ENCODE results near the gene WNT7A. TPM values are rescaled to one million over a fixed set of nuclear protein-coding genes. Genes with fewer than 3 reads are reported as not detected.

WNT7A gene
- total RNA-seq, 3 donors from 2014 or later = not detected

DNA sequence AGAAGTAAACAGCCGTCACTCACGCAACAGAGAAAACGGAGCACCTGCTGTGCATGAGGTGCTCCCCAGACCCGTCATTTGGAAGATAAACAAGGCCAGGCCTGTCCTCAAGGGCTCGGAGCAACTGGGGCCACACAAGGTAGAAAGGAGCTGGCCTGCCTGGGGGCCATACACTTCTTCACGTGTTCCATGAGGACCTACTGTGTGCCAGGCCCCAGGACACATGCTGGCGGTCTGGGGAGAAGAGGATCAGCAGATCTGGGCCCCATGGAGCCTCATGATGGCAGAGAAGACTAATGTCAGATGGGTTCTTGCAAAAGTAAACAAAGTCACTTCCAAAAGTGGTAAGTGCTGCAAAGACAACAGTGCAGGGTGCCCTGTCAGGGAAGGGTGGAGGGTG, 14.3 kb downstream of the WNT7A start:
- Histone ChIP-seq H3K9me3 (no peaks in the 10 kb centered on the region), H3K36me3 (ENCODE audit: low read depth) (no peaks in the 10 kb centered on the region), H3K4me1 (ENCODE audit: low read depth) (no peaks in the 10 kb centered on the region), H3K4me3 (no peak overlapping the region)
- TF ChIP-seq, protein P1, sequence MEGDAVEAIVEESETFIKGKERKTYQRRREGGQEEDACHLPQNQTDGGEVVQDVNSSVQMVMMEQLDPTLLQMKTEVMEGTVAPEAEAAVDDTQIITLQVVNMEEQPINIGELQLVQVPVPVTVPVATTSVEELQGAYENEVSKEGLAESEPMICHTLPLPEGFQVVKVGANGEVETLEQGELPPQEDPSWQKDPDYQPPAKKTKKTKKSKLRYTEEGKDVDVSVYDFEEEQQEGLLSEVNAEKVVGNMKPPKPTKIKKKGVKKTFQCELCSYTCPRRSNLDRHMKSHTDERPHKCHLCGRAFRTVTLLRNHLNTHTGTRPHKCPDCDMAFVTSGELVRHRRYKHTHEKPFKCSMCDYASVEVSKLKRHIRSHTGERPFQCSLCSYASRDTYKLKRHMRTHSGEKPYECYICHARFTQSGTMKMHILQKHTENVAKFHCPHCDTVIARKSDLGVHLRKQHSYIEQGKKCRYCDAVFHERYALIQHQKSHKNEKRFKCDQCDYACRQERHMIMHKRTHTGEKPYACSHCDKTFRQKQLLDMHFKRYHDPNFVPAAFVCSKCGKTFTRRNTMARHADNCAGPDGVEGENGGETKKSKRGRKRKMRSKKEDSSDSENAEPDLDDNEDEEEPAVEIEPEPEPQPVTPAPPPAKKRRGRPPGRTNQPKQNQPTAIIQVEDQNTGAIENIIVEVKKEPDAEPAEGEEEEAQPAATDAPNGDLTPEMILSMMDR (IDR thresholded peaks at IDR 0.05) = no peak
- intact Hi-C loops (cut with DNase I, micrococcal nuclease) = no loop called here
- ATAC-seq (no peak), DNase-seq (no peak)

DNA sequence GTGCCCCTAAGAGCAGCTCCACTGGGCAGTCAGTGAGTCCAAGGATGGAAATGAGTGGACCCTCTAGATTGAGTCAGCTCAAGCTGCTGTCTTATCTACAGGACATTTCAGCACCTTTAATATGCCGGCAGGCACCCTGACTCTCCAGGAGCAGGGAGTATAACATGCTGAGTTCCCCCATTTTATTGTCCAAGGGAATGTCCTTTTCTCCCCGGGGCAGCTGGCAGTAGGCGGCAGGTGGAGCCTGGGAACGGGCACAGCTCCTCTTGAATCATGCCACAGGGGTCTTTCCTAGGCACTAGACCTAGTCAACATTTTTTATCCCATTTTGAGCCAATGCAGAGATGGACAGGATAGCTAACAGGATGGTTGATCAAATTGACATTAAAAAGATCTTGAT, 14.8 kb downstream of the WNT7A start:
- ATAC-seq (no peak), DNase-seq (no peak)
- Histone ChIP-seq H3K36me3 (ENCODE audit: low read depth) (no peaks in the 10 kb centered on the region), H3K4me1 (ENCODE audit: low read depth) (no peaks in the 10 kb centered on the region), H3K4me3 (no peak overlapping the region), H3K9me3 (no peaks in the 10 kb centered on the region)
- TF ChIP-seq, protein P1 (IDR thresholded peaks at IDR 0.05) = no peak
- intact Hi-C loops (cut with DNase I, micrococcal nuclease) = no loop called here

DNA sequence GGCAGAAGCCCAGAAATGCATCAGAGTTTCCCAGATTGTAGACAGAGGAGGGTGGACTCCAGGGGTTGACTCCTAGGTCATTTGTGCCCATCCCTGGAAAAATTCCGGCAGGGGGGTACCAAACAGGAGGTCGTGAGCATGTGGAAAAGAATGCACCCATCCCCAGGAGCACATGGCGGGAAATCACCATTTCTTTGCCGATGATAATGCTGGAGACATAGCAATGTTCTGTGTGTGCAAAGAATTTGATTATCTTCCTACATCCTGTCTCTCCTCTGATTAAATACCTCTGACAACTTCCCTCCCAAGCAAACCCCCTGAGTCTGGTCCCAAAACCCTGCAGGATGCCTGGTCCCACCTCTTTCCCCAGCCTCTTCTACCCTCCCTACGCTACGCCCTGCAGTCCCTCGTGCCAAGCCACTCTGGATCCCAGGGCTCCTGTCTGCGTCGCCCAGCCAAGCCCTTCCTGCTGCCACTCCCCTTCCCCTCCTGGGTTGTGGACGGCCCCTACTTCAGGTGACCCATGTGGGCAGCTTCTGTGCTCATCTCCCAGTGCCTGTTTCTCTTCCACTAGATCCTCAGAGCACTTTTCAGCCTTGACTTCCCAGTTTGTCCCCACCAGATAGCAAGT, 15.8 kb downstream of the WNT7A start:
- no peak for DNase-seq
- intact Hi-C loops (cut with DNase I, micrococcal nuclease) = no loop called here
- H3K9me3 ChIP-seq = no peaks in the 10 kb centered on the region
- H3K36me3 ChIP-seq (ENCODE audit: low read depth) = no peaks in the 10 kb centered on the region
- TF ChIP-seq, protein P1 (IDR thresholded peaks at IDR 0.05) = no peak
- H3K4me3 ChIP-seq = no peak overlapping the region
- ATAC-seq = no peak
- H3K4me1 ChIP-seq (ENCODE audit: low read depth) = no peaks in the 10 kb centered on the region

DNA sequence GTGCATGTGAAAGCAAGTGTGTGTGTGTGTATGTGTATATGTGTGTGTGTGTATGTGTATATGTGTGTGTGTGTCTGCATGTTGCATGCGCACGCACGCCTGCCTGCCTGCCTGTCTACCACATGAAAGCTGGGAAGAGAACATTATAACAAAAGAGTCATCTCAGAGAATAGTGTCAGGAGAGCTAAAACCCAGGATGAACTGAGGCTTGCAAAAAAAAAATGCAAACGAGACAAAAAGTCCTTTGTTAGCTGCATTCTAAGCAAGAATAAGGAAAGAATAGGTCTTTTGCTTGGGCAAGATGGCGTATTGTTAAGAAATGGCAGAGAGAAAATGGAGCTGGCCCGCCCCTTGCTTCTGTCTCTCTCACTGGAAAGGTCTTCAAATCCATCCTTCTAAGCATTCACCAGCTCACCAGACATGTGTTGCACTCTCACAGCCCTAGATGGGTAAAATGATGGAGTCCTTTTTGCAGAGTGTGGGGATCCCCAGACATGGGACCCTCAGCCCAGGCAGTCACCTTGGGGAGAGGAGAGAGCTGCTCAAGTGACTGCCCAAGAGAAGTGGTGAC, 16.4 kb downstream of the WNT7A start:
- H3K4me1 ChIP-seq (ENCODE audit: low read depth) = no peaks in the 10 kb centered on the region
- TF ChIP-seq, protein P1 (IDR thresholded peaks at IDR 0.05) = no peak
- DNase-seq = no peak

DNA sequence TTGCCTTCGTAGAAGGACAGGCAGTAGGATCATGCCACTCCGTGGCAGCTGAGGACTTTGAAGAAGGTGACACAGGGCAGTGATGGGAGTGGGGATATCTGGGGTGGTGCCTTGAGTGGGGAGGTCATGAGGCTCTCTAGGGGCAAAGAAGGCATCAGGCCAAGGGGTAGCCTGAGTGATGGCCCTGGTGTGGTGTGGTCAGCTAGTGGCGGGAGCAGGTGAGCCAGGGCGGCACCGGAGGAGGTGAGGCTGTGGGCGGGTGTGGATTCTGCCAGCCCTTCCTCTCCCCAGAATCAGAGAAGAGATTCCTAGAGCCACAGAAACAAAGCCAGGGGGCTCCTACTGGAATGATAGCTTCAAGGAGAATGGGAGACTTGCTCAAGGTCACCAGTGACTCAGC, 18.4 kb downstream of the WNT7A start:
- no peak for DNase-seq
- H3K36me3 ChIP-seq (ENCODE audit: low read depth) = no peaks in the 10 kb centered on the region
- no peaks in the 10 kb centered on the region for H3K4me1 ChIP-seq (ENCODE audit: low read depth)
- TF ChIP-seq, protein P1 (IDR thresholded peaks at IDR 0.05) = no peak
- H3K4me3 ChIP-seq = no peak overlapping the region
- H3K9me3 ChIP-seq = no peaks in the 10 kb centered on the region
- ATAC-seq = no peak
- intact Hi-C loops (cut with DNase I, micrococcal nuclease) = no loop called here

More for the DNA sequence above, 16.4 kb downstream of the WNT7A start:
- no peak for ATAC-seq
- H3K4me3 ChIP-seq = no peak overlapping the region
- intact Hi-C loops (cut with DNase I, micrococcal nuclease) = no loop called here
- H3K9me3 ChIP-seq = no peaks in the 10 kb centered on the region
- H3K36me3 ChIP-seq (ENCODE audit: low read depth) = no peaks in the 10 kb centered on the region
